ENCODE results near the gene VCX2.

VCX2 gene

DNA sequence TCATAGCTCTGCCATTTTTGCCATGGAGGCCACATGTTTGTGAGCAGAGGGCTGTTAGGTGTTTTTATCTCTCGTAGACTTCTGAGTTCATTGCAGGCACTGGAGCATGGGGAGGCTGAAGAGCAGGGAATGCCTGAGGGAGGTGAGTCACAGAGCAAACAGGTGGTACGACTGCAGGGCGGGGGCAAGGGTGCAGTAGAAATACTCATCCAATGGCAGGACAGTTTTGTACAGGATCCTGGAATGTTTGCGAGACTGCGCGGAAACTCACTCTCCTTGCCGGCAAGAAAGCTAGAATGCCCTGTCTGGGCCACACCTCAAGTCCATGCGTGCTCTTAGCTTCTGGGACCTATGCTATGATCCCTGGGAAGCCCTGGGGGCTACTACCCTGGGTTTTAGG lies 20.0 kb upstream of the VCX2 start:
- H3K27ac ChIP-seq (replicated peaks): no peak overlapping the region
- TF ChIP-seq SPI1 (IDR thresholded peaks at IDR 0.05; ENCODE audit: borderline replicate concordance, low read depth) (no peak), REST (IDR thresholded peaks at IDR 0.05; ENCODE audit: insufficient replicate concordance, low read depth) (no peak), GABPA (IDR thresholded peaks at IDR 0.05; ENCODE audit: low read depth) (no peak), POLR2AphosphoS5 (IDR thresholded peaks at IDR 0.05; ENCODE audit: low read depth) (no peak)
- TF ChIP-seq, protein P1, sequence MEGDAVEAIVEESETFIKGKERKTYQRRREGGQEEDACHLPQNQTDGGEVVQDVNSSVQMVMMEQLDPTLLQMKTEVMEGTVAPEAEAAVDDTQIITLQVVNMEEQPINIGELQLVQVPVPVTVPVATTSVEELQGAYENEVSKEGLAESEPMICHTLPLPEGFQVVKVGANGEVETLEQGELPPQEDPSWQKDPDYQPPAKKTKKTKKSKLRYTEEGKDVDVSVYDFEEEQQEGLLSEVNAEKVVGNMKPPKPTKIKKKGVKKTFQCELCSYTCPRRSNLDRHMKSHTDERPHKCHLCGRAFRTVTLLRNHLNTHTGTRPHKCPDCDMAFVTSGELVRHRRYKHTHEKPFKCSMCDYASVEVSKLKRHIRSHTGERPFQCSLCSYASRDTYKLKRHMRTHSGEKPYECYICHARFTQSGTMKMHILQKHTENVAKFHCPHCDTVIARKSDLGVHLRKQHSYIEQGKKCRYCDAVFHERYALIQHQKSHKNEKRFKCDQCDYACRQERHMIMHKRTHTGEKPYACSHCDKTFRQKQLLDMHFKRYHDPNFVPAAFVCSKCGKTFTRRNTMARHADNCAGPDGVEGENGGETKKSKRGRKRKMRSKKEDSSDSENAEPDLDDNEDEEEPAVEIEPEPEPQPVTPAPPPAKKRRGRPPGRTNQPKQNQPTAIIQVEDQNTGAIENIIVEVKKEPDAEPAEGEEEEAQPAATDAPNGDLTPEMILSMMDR (IDR thresholded peaks at IDR 0.05; ENCODE audit: insufficient read depth, low read length): no peak
- DNase-seq (ENCODE audit: low read depth in 1 of 2, low spot score in 1 of 2): no peak

GRCh38 chrX:8190341-8190830 lies 19.3 kb upstream of the VCX2 start:
- Histone ChIP-seq H3K27ac (replicated peaks) (no peak overlapping the region), H3K4me3 (replicated peaks; ENCODE audit: insufficient read depth, low read length) (no peak overlapping the region), H3K27me3 (ENCODE audit: insufficient read depth, poor library complexity, severe bottlenecking) (no peaks in the 10 kb centered on the region)
- TF ChIP-seq GABPA (IDR thresholded peaks at IDR 0.05; ENCODE audit: low read depth): no peak
- TF ChIP-seq, protein P1 (IDR thresholded peaks at IDR 0.05; ENCODE audit: insufficient read depth, low read length): no peak
- TF ChIP-seq REST (IDR thresholded peaks at IDR 0.05; ENCODE audit: insufficient replicate concordance, low read depth): no peak
- no peak for TF ChIP-seq SPI1 (IDR thresholded peaks at IDR 0.05; ENCODE audit: borderline replicate concordance, low read depth)
- TF ChIP-seq POLR2AphosphoS5 (IDR thresholded peaks at IDR 0.05; ENCODE audit: low read depth): no peak
- no peak for DNase-seq (ENCODE audit: low read depth in 1 of 2, low spot score in 1 of 2)

More for the DNA sequence above, 20.0 kb upstream of the VCX2 start:
- H3K4me3 ChIP-seq (replicated peaks; ENCODE audit: insufficient read depth, low read length): no peak overlapping the region
- no peaks in the 10 kb centered on the region for H3K27me3 ChIP-seq (ENCODE audit: insufficient read depth, poor library complexity, severe bottlenecking)

- no peaks in the 10 kb centered on the region for H3K27me3 ChIP-seq (ENCODE audit: insufficient read depth, poor library complexity, severe bottlenecking)
- TF ChIP-seq SPI1 (IDR thresholded peaks at IDR 0.05; ENCODE audit: borderline replicate concordance, low read depth) (no peak), POLR2AphosphoS5 (IDR thresholded peaks at IDR 0.05; ENCODE audit: low read depth) (no peak), REST (IDR thresholded peaks at IDR 0.05; ENCODE audit: insufficient replicate concordance, low read depth) (no peak), GABPA (IDR thresholded peaks at IDR 0.05; ENCODE audit: low read depth) (no peak)
- TF ChIP-seq, protein P1 (IDR thresholded peaks at IDR 0.05; ENCODE audit: insufficient read depth, low read length): no peak
- DNase-seq (ENCODE audit: low read depth in 1 of 2, low spot score in 1 of 2): no peak
- H3K4me3 ChIP-seq (replicated peaks; ENCODE audit: insufficient read depth, low read length): no peak overlapping the region
- H3K27ac ChIP-seq (replicated peaks): no peak overlapping the region
Observed at GRCh38 chrX:8189096-8189830, 18.2 kb upstream of the VCX2 start.

All from HL-60 (cell line).